BJ (cell line): ENCODE data around the gene NEURL1B. TPM values are rescaled to one million over a fixed set of nuclear protein-coding genes. Genes with fewer than 3 reads are reported as not detected.

Experiments
- CTCF ChIA-PET: fragments of 350-600 bp; formaldehyde crosslinking; extraction: SDS; loops from one replicate; lab custom pipeline; 2021; ENCODE audit warnings: antibody characterized with exemption, inconsistent platforms; lab: Yijun Ruan, JAX
- POLR2A ChIA-PET: fragments of 300-600 bp; sonication (Branson Sonifier 250); formaldehyde crosslinking; extraction: SDS; loops from one replicate; lab custom pipeline; 2021; ENCODE audit warnings: antibody characterized with exemption; lab: Charles Lee
- DNase-seq: peaks from one replicate; pipeline ENCODE4 v3.0.0-alpha.2; 2011; ENCODE audit warnings: low read depth
- H3K27me3 ChIP-seq: 2 replicates; pipeline ENCODE4 v1.6.0; 2011; ENCODE audit warnings: low read length; ENCODE audit not compliant: control insufficient read depth, insufficient read depth
- H3K36me3 ChIP-seq: 2 replicates; pipeline ENCODE4 v1.5.1; 2011; ENCODE audit warnings: low read length; ENCODE audit not compliant: control insufficient read depth, insufficient read depth
- H3K4me3 ChIP-seq: 2 replicates; pipeline ENCODE4 v1.5.1; 2011; ENCODE audit warnings: low read depth, mild to moderate bottlenecking, control low read depth, low read length
- polyA plus RNA-seq: library from polyadenylated mRNA; depleted of rRNA; stranded (reverse); fragments of >200 nt; gene quantifications from 2 replicates; pipeline ENCODE4 v1.2.3, GENCODE V29; 2011
- TF ChIP-seq, protein P1 (sequence below): IDR thresholded peaks from 2 replicates; pipeline ENCODE4 v1.5.1; 2011; ENCODE audit warnings: low read depth, mild to moderate bottlenecking, control low read depth, inconsistent platforms, low read length, moderate library complexity; ENCODE audit not compliant: insufficient read depth

Gene NEURL1B
- polyA plus RNA-seq, 1 experiment = 2.3 TPM

DNA sequence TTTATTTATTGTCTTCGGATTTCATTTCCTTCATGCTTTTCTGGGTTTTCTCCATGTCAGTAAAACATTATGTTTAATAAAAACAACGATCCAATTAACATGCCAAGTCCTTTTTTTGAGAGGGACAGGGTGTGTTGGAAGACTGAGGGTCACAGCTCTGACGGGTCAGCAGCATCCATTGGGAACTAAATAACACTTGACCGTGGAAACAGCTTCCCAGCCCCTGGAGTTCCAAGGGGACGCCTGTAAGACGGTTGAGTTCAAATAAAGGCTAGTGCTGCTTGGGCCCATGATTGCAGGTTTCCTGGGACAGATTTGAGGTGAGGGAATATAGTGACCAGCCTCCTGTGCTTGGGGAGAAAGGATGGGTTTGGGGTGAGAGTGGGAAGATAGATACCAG lies 30.4 kb upstream of the NEURL1B start:
- Histone ChIP-seq H3K27me3 (peaks cover 11% of the 10 kb centered on the region), H3K36me3 (no peaks in the 10 kb centered on the region), H3K4me3 (no peak overlapping the region)
- DNase-seq = no peak
- TF ChIP-seq, protein P1, sequence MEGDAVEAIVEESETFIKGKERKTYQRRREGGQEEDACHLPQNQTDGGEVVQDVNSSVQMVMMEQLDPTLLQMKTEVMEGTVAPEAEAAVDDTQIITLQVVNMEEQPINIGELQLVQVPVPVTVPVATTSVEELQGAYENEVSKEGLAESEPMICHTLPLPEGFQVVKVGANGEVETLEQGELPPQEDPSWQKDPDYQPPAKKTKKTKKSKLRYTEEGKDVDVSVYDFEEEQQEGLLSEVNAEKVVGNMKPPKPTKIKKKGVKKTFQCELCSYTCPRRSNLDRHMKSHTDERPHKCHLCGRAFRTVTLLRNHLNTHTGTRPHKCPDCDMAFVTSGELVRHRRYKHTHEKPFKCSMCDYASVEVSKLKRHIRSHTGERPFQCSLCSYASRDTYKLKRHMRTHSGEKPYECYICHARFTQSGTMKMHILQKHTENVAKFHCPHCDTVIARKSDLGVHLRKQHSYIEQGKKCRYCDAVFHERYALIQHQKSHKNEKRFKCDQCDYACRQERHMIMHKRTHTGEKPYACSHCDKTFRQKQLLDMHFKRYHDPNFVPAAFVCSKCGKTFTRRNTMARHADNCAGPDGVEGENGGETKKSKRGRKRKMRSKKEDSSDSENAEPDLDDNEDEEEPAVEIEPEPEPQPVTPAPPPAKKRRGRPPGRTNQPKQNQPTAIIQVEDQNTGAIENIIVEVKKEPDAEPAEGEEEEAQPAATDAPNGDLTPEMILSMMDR = no peak
- ChIA-PET POLR2A (no interaction called here), CTCF (interaction anchor here (0.6 to 1.0 kb wide), 2 partner anchors 86 to 323 kb away, joined by 3 to 4 read pairs; no protein-coding TSS in a partner anchor)

DNA sequence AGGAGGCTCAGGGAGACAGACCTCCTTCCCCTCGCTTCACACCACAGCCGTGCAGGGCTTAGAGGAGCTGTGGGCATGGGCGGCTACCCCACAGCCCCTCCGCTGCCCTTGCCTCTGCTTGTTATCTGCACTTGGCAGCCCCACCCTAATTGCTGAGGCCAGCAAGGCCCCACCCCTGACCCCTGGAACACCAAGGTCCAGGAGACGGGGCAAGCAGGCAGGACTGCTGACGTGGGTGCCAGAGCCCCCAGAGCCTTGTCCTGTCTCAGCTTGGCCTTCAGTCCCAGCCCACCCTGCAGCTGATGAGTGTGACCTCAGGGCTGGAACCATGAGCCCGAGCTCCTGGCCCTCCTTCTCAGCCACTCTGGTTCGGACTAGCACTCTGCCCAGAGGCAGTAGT lies 29.1 kb upstream of the NEURL1B start:
- Histone ChIP-seq H3K4me3 (no peak overlapping the region), H3K36me3 (no peaks in the 10 kb centered on the region), H3K27me3 (peaks cover 11% of the 10 kb centered on the region)
- DNase-seq = no peak
- TF ChIP-seq, protein P1 = no peak
- POLR2A ChIA-PET = no interaction called here
- CTCF ChIA-PET = interaction anchor here (1.1 kb wide), 1 partner anchor 8 kb away, joined by 3 read pairs; no protein-coding TSS in a partner anchor

DNA sequence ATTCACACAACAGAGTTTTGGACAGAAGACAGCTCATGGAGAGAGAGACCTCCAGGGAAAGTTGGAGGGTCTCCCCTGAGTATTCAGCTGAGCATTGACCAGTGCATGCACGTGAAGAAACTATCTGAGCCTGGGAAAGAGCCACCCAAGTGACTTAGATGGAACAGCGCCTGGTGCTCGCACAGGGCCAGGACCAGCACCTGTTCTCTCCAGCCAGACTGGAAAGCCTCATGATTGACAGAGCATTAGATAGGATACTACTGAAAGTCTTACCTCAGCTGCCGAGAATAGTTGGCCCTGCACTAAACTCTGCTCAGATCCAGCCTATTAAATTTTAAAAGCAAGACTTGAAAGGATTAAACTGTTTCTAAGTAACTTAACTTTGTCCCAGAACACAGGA lies 28.3 kb upstream of the NEURL1B start:
- Histone ChIP-seq H3K4me3 (no peak overlapping the region), H3K27me3 (peaks cover 9% of the 10 kb centered on the region), H3K36me3 (no peaks in the 10 kb centered on the region)
- POLR2A ChIA-PET = no interaction called here
- no peak for DNase-seq
- TF ChIP-seq, protein P1 = no peak
- CTCF ChIA-PET = no interaction called here

DNA sequence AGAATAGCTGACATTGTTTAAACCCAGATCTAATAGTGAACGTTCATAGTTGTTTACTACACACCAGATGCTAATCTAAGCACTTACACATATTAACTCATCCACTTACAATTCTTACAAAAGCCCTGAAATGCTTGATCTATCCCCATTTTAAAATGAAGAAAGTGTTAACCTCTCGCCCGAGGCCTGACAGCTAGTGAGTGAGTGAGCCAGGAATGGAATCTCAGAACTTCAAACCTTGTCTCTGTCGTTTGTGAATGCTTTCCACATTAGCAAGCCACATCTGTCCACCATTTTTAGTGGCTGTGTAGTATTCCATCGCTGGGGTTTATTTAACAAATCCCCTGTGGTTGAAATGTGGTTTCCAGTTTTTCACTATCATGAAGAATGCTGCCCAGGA lies 24.9 kb upstream of the NEURL1B start:
- TF ChIP-seq, protein P1 = no peak
- ChIA-PET CTCF (no interaction called here), POLR2A (interaction anchor here (0.7 kb wide), 1 partner anchor 160 kb away, joined by 4 read pairs; no protein-coding TSS in a partner anchor)

DNA sequence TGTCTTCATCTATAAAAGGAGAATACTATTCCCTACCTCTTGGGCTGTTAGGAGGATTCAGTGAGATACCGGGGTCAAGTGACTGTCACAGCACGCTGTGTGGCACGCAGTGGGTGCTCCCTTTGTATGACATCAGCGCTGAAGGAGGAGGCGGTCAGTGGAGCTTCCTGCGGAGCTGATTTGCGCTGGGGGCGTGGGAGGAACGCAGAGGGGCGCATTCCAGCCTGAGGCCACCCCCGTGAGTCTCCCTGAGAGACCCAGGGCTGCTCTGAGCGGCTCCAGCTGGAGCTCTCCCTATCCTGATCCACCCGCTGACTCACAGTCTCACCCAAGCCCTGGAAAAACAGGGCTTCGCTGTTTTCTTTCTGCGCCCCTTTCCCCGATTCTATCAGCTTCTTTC lies 24.3 kb upstream of the NEURL1B start:
- DNase-seq = no peak
- POLR2A ChIA-PET = no interaction called here
- H3K36me3 ChIP-seq = no peaks in the 10 kb centered on the region
- CTCF ChIA-PET = no interaction called here
- peaks cover 13% of the 10 kb centered on the region for H3K27me3 ChIP-seq
- TF ChIP-seq, protein P1 = no peak
- no peak overlapping the region for H3K4me3 ChIP-seq

More for the DNA sequence above, 24.9 kb upstream of the NEURL1B start:
- no peak overlapping the region for H3K4me3 ChIP-seq
- no peaks in the 10 kb centered on the region for H3K36me3 ChIP-seq
- DNase-seq = no peak
- H3K27me3 ChIP-seq = peaks cover 14% of the 10 kb centered on the region
